GM20431 (cell line): ENCODE data around the gene USP32.

ENCODE experiments used
- in situ Hi-C: fragments of 300-500 bp; cut with MseI, MboI; formaldehyde crosslinking; loops from one replicate; pipeline ENCODE4 v1.15.0; 2020; ENCODE audit warnings: low sequenced_read_pairs; ENCODE audit not compliant: unreplicated experiment

The USP32 gene

GRCh38 chr17:60164164-60164563 lies 227.8 kb downstream of the USP32 start:
- in situ Hi-C loops, result no loop called here

- in situ Hi-C loops, result no loop called here
Measured at GRCh38 chr17:60163108-60163784, 228.7 kb downstream of the USP32 start.

DNA sequence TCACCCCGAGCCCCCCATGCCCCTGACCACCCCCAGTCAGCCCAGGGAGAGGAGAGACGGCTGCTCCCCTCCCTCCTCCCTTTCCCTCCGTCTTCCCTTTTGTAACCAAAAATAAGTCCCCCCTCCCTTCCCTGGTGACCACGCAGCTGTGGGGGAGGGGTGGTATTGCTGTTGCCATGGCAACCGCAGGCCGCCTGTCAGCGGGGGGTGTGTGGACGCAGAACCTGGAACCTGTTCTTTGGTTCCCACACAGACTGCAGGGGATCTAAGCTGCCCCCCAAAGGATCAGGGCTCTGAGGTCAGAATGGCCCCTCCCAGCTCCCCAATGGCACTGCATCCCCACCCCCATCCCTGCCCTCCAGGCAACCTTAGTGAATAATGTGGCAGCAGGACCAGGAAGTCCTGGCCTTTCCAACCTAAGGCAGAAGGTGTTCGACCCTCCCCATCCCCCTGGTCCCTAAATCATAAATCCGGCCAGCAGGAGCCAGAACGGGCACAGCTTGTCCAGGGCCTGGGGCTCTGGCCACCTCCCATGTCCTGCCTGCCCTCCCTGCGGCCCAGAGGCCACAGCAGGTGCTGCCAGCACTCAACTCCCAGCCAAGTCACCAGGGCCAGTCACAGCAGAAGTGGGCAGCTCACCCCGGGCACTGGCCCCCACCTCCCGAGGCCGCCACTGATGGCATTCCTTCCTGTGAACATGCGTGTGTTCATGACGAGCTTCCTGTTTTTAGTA lies 230.2 kb downstream of the USP32 start:
- in situ Hi-C loops, result no loop called here

GRCh38 chr17:60160829-60161501 lies 231.0 kb downstream of the USP32 start:
- in situ Hi-C loops, result no loop called here

DNA sequence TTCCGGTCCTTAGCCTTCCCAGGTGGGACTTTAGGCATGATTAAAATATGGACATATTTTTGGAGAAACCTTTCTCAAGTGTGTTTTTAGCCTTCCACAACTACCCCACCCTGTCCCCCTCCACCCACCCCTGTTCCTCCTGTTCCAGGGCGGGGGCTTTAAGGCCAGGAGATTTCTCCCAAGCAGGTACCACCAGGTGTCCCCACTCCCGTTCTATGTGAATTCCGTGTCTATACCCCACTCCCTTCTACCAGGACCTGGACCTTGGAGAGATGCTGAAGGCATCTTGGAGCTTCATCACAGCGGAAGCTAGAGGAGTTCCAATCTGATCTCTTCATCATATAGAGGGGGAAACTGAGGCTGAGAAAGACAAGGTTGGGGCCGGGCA lies 232.5 kb downstream of the USP32 start:
- in situ Hi-C loops, result no loop called here

DNA sequence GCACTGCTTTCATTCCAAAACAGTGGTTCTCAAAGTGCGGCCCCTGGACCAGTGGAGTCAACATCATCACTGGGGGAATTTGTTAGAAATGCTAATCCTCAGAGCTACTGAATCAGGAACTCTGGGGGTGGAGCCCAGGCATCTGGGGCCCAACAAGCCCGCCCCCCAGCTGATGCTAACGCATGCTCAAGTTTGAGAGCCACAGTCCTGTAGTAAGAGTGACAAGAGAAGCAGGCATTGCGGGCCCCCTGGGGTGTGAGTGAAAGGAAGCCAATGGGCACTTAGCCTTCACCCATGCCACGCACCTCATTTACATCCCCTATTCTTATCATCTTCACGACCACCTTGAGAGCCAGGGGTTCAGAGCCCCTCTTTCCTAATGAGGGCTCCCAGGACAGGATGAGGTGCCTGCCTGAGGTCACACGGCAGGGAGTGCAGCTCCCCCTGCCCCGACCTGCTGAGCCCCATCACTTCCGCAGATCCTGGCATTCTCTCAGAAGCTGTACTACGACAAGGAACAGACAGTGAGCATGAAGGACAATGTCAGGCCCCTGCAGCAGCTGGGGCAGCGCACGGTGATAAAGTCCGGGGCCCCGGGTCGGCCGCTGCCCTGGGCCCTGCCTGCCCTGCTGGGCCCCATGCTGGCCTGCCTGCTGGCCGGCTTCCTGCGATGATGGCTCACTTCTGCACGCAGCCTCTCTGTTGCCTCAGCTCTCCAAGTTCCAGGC lies 233.0 kb downstream of the USP32 start:
- in situ Hi-C loops, result no loop called here

DNA sequence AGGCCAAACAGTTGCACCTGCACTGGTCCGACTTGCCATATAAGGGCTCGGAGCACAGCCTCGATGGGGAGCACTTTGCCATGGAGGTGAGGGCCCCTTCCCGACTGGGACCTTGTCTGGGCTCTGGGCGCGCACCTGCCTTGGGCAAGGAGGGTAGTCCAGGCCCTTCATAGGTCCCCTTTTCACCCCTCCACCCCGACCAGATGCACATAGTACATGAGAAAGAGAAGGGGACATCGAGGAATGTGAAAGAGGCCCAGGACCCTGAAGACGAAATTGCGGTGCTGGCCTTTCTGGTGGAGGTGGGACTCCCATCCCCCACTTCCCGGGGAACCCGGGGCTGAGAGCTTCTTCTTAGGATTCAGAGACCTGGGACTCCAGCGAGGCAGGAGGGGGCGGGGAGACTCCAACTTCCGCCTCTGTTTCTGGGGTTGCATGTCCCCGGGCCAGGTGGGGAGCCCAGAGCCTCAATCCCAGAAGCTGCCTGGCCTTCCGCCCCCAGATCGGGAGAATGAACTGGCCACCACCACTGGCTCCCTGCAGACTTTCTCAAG lies 234.4 kb downstream of the USP32 start:
- in situ Hi-C loops, result no loop called here

GRCh38 chr17:60156746-60157145 lies 235.2 kb downstream of the USP32 start:
- in situ Hi-C loops, result no loop called here

DNA sequence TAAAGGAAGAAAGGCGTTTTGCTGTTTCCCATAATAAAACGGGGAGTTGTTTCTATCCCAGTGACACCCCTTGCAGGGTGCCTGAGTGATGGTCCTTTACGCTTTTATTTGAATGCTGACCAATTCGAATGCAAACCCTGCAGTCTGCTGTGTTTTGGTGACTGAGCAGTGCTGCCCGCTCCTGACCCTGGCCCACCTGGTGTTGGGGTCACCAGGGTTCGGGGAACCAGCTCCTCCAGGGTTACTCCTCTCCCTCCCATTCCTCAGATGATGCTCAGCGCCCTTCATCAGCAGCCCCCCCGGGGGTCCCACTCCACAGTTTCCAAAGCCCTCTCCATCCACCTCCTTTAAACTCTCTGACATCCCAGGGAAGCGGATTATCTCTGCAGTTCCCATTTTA lies 236.1 kb downstream of the USP32 start:
- in situ Hi-C loops, result no loop called here

GRCh38 chr17:60155427-60155814 lies 236.5 kb downstream of the USP32 start:
- in situ Hi-C loops, result no loop called here

DNA sequence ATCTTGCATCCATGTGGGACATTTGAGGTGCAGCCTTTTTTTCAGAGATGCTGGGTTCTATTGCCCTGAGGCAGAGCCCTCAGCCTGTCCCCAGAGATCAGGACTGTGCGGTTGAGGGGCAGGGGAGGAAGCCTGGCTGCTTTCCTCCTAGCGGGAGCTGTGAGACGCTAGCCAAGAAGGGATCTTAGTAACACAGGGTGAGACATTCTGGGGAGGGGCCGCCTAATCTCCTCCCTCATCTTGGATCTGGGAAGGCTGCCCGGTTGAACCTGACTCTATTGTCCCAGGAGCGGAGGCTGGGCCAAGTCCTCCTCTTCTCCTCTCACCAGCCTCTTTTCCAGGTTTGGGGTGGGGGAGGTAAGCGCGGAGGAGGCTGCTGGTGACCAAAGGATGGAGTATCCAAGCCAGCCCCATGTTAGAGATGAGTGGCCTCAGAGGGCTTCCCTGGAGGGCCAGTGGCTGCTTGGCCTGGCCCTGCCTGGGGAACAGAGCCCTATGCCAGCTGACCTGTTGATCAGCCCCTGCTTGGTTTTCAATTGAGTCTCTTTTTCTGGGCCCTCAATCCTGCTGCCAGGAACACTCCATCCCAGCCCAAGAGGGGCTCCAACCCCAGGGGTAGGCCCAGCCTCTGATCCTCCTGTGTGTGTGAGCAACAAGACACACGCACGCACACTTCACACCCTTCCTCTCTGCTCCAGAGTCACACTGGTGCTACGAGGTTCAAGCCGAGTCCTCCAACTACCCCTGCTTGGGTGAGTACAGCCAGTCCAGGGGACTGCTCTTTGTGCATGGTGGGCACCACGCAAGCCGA lies 237.1 kb downstream of the USP32 start:
- in situ Hi-C loops, result no loop called here

- in situ Hi-C loops, result no loop called here
Measured at GRCh38 chr17:60153606-60154390, 238.1 kb downstream of the USP32 start.

- in situ Hi-C loops, result no loop called here
Measured at GRCh38 chr17:60151355-60151754, 240.6 kb downstream of the USP32 start.

DNA sequence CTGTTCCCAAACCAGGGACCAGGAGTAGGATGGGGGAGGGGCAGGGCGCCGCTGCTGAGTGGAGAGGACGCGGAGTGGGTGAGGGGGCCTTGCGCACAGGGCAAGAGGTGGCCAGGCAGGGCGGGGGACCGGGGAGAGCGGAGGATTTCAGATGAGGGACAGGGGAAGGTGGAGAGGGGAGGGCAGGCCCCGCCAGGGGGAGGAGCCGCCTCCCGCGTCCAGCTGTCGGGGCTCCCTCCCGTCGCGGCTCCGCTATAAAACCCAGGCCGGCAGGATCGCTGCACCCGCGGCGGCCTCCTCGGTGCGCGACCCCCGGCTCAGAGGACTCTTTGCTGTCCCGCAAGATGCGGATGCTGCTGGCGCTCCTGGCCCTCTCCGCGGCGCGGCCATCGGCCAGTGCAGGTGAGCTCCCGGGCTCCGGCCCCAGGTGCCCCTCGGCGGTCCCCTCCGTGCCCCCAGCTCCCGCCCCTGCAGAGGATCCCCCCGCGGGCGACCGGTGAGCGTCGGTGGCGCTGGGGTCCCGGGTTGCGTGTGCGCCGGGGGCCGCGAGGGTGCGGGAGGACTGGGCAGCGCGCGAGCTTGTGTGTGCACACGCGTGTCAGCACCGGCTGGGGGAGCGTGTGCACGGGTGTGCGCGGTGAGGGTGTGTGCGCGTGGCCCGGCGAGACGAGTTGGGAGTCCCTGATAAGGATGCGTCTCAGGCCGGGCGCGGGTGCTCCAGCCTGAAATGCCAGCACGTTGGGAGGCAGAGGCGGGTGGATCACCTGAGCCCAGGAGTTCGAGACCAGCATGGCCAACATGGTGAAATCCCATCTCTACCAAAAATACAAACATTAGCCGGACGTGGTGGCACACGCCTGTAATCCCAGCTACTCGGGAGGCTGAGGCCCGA lies 242.0 kb downstream of the USP32 start, which contains the start of gene CA4:
CA4 (plus strand) TSS at position 283 of the 892 bp plus-strand sequence; CDS start at position 345, 62 bp downstream.
- in situ Hi-C loops, result no loop called here

DNA sequence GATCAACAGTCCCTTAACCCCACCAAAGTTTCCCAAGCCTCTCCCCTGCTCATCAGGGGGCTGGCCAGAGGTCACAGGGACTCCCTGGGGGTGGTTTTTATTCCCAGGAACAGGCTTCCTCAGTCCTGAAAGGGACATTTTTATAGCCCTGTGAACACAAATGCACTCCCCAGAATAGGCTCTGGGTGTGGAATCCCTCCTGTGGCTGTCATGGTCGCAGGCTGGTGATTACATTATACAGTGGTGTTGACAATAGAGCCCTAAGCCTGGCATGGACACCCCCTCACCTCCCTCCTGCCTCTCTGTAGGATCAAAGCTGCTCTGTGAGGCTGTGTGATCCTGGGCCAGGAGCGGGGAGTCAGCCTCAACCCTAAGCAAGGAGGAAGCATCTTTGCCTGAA lies 243.6 kb downstream of the USP32 start:
- in situ Hi-C loops, result no loop called here

- in situ Hi-C loops, result no loop called here
Measured at GRCh38 chr17:60147553-60148223, 244.2 kb downstream of the USP32 start.

GRCh38 chr17:60146206-60146605 lies 245.7 kb downstream of the USP32 start:
- in situ Hi-C loops, result no loop called here
